ENCODE results near the gene PLVAP.

DNA sequence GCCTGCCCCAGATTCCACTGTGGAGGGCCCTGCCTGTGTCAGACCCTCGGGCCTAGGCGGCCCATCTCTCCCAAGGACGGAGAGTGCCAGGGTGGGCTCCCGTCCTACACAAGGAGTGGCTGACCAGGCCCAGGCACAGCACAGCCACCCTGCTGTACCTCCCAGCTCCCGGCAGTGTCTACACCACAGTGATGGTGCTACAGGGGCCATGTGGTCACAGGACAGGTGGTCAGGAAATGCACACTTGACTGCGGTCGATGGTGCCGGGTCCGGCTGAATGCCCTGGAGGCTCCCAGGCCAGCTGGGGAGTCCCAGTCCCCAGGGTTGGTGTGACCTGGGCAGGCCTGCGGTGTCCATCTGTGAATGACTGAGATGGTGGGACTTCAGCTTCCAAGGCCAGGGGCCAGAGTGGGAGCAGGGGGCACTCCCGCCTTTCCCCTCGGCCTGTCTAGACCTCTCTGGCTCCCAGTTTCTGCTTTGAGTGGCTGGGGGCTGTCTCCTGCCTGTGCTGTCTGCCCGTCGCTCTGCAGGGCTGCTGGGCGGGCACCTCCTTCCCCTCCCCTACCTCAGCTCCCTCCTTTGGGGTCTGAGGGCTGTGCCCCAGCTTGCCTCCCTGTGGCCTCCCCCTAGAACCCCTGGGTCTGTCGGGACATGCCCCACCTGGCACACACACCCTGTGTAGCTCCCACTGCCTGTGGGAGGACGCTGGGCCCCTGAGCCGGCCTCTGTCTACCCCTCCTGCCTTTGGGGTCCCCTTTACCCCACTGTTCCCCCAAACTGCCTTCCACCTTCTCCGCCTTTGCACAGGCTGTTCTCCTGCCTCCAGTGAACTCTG is 55.3 kb downstream of the PLVAP start:
- no peak for TF ChIP-seq GATA2 (IDR thresholded peaks at IDR 0.05; ENCODE audit: low read depth, low read length)
- TF ChIP-seq GATA3 (IDR thresholded peaks at IDR 0.05; ENCODE audit: low read depth, low read length) = no peak
